Psoas muscle (tissue), 8 donors: ENCODE data around the gene B3GAT1. TPM values are rescaled to one million over a fixed set of nuclear protein-coding genes. Genes with fewer than 3 reads are reported as not detected.

Experiments used
- ATAC-seq, 4 donors: fragments of 200-7000 bp; cut with Tn5 transposase; one replicate each; pipeline ENCODE4 v1.9.1; 2020; ENCODE audit warnings: moderate library complexity in 3 of 4, mild to moderate bottlenecking in 2 of 4
- DNase-seq, 2 donors: peaks; one replicate each; pipeline ENCODE4 v3.0.0-alpha.2; 2020
- H3K27ac ChIP-seq: fragments of 200-600 bp; one replicate; pipeline ENCODE4 v1.8.0; 2022
- H3K27me3 ChIP-seq, 3 donors: fragments of 200-600 bp in 1 of 3; one replicate each; pipeline versions ENCODE4 v1.6.1 to v1.8.0; 2013 to 2022; ENCODE audit warnings: low read length in 2 of 3, mild to moderate bottlenecking in 2 of 3, moderate library complexity in 1 of 3; ENCODE audit not compliant: insufficient read depth in 3 of 3
- H3K36me3 ChIP-seq, 2 donors: fragments of 200-600 bp in 1 of 2; one replicate each; pipeline versions ENCODE4 v1.6.1 to v1.8.0; 2013 to 2022; ENCODE audit warnings: low read depth in 1 of 2, mild to moderate bottlenecking in 1 of 2, moderate library complexity in 1 of 2; ENCODE audit not compliant: insufficient read depth in 1 of 2
- H3K4me1 ChIP-seq: fragments of 200-600 bp; one replicate; pipeline ENCODE4 v1.8.0; 2022
- H3K4me3 ChIP-seq: fragments of 200-600 bp; one replicate; pipeline ENCODE4 v1.8.0; 2022; ENCODE audit warnings: mild to moderate bottlenecking
- H3K9me3 ChIP-seq: fragments of 200-600 bp; one replicate; pipeline ENCODE4 v1.8.0; 2022
- WGBS, 3 donors: extraction: QIAGEN DNeasy Blood & Tissue Kit; methylation state at CpG; one replicate each; pipeline versions ENCODE4 v1.1.6 to v1.1.7; 2013; 5-methylcytosine and 5-hydroxymethylcytosine counted together
- intact Hi-C, 2 donors: fragments of 100-400 bp; cut with DNase I; formaldehyde crosslinking; loops; one replicate each; pipeline versions ENCODE4 v1.11.0 to v1.14.2; 2022
- polyA plus RNA-seq, 3 donors: library from polyadenylated mRNA; stranded (reverse); fragments of 200-250 nt; gene quantifications; one replicate each; pipeline ENCODE4 v1.2.3, GENCODE V29; 2013
- total RNA-seq, 4 donors: library from RNA; stranded (reverse); fragmentation: NEBNext Ultra II Directional in 2 of 4; extraction: Animal tissue kit (Norgen Biotek cat#: 25700) in 2 of 4; gene quantifications; one replicate each; pipeline versions ENCODE4 v1.2.1 to v1.2.4, GENCODE V29; 2021 to 2023
- TF ChIP-seq, protein P1 (sequence below): fragments of 200-600 bp; IDR thresholded peaks from one replicate; pipeline ENCODE4 v1.8.0; 2022; ENCODE audit warnings: antibody characterized with exemption
- donor health status: healthy with polysubstance abuse.
- donor health status: DM: no; HTN: no; CAD: no; lungs with moderate emphysema.
- donor health status: Bipolar disorder and iron deficiency.
- donor health status: healthy.
- donor health status: DM: yes; HTN: yes; CAD: no.
- donor health status: DM: no; HTN: no; CAD: no.
- donor health status: DM: no; HTN: no; CAD: no.
- donor health status: DM: yes; HTN: yes; CAD: no.

The B3GAT1 gene
- total and polyA plus RNA-seq, 7 donors: 0.01 to 0.13 (median 0.06) TPM; not detected in 3

DNA sequence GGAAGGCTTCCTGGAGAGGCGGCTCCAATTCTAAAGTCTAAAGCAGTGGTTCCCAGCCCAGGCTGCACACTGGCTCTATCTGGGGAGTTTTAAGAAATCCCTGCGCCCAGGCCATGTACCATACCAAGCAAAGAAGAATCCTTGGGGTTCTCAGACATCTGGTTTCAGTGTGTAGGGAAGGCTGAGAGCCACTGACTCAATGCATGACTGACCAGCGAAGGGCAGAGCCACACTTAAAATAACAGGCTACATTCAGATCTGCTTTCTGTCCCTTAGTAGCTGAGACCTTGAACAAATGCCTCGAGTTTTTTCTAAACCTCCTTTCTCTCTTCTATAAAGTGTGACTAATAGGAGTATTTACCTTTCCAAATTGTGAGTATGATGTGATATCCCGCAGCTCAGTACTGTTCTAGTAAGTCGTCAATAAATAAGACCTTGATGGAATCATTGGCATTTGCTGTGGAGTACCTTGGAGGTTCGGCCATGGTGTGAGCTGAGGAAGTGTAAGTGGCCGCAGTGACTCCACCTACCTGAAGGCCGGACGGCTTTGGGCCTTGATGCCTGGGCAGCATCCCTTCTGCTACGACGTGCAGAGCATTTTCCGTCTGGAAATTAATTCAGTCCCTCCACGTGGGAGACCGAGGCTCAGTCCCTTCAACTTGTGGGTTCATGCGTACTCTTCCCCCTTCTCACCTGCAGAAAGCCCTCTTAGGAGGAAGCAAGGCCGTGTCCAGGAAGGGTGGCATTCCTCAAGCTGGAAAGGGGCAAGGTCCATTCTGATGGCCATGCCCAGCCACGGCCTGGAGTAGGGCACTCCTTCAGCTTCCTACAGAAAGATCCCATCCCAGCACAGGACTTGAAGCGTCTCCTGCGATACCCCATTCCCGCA is 55.1 kb downstream of the B3GAT1 start:
- intact Hi-C loops: no loop called here
- 91 to 92% (median 91%) methylated on average over 21 of the region's 21 CpGs for WGBS, 3 donors
- Histone ChIP-seq H3K4me3 (no peak overlapping the region), H3K9me3 (peaks cover 3% of the 10 kb centered on the region), H3K27me3 (peaks cover 0 to 2% (median 0%) of the 10 kb centered on the region in 3 donors), H3K36me3 (no peaks in the 10 kb centered on the region), H3K4me1 (no peaks in the 10 kb centered on the region), H3K27ac (no peak overlapping the region)
- TF ChIP-seq, protein P1, sequence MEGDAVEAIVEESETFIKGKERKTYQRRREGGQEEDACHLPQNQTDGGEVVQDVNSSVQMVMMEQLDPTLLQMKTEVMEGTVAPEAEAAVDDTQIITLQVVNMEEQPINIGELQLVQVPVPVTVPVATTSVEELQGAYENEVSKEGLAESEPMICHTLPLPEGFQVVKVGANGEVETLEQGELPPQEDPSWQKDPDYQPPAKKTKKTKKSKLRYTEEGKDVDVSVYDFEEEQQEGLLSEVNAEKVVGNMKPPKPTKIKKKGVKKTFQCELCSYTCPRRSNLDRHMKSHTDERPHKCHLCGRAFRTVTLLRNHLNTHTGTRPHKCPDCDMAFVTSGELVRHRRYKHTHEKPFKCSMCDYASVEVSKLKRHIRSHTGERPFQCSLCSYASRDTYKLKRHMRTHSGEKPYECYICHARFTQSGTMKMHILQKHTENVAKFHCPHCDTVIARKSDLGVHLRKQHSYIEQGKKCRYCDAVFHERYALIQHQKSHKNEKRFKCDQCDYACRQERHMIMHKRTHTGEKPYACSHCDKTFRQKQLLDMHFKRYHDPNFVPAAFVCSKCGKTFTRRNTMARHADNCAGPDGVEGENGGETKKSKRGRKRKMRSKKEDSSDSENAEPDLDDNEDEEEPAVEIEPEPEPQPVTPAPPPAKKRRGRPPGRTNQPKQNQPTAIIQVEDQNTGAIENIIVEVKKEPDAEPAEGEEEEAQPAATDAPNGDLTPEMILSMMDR: no peak
- ATAC-seq (no peak), DNase-seq (peak in 1 of 2 donors; percentile 28)

DNA sequence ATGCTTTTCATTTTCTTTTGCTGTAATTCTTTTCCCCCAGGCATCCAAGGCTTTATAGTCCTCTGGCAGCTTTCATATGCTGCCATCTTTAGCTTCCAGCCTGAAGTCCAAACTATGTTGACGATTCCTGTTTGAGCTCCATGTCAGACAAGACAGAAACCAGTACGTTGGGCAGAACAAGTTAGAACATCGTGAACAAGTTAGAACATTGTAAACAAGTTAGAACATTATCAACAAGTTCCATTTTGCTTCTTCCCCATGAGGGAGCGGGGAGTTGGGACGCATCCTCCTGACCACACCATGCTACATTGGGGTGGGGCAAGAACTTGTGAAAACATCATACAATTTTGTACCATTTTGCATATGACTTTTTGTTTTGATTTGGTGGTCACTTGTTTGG is 56.4 kb downstream of the B3GAT1 start:
- TF ChIP-seq, protein P1: no peak
- no peaks in the 10 kb centered on the region for H3K36me3 ChIP-seq
- H3K27ac ChIP-seq: no peak overlapping the region
- ATAC-seq: no peak
- WGBS, 3 donors: 87 to 94% (median 90%) methylated on average over 5 of the region's 5 CpGs
- H3K9me3 ChIP-seq: peaks cover 3% of the 10 kb centered on the region
- DNase-seq: no peak
- H3K4me1 ChIP-seq: no peaks in the 10 kb centered on the region
- peaks cover 0 to 2% (median 0%) of the 10 kb centered on the region in 3 donors for H3K27me3 ChIP-seq
- intact Hi-C loops: no loop called here
- no peak overlapping the region for H3K4me3 ChIP-seq

DNA sequence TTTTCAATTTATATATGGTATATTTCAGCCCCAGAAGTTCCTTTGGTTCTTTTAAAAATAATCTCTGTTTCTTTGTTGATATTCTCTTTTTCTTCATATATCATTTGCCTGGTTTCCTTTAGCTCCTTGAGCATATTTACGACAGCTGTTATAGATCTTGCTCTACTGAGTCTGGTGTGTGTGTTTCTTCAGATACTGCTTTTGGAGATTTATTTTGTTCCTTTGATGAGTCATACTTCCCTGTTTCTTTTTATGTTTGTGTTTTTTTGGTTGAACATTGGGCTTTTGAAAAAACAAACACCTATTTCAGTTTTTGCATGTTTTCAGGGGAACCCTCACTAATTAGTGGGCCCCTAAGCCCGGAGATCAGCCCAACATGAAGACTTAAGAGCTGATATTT is 56.9 kb downstream of the B3GAT1 start:
- no peak overlapping the region for H3K27ac ChIP-seq
- ATAC-seq (no peak), DNase-seq (no peak)
- intact Hi-C loops: no loop called here
- no peak overlapping the region for H3K4me3 ChIP-seq
- H3K4me1 ChIP-seq: no peaks in the 10 kb centered on the region
- 69 to 76% (median 72%) methylated on average over 2 of the region's 2 CpGs for WGBS, 3 donors
- H3K9me3 ChIP-seq: peaks cover 3% of the 10 kb centered on the region
- peaks cover 0 to 2% (median 0%) of the 10 kb centered on the region in 3 donors for H3K27me3 ChIP-seq
- TF ChIP-seq, protein P1: no peak
- no peaks in the 10 kb centered on the region for H3K36me3 ChIP-seq

DNA sequence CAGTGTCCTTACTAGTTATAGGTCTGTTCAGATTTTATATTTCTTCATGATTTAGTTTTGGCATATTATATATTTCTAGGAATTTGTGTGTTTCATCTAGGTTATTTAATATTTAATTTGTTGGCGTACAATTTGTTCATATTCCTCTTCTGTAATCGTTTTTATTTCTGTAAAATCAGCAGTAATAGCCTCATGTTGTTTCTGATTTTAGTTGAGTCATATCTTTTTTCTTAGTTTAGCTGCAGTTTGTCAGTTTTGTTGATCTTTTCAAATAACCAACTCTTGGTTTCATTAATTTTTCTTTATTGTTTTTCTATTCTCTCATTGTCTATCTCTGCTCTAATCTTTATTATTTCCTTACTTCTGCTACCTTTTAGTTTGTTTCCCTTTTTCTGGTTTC is 59.9 kb downstream of the B3GAT1 start:
- ATAC-seq: no peak
- no peaks in the 10 kb centered on the region for H3K4me1 ChIP-seq

More for the DNA sequence above, 59.9 kb downstream of the B3GAT1 start:
- Histone ChIP-seq H3K27me3 (peaks cover 0 to 2% (median 0%) of the 10 kb centered on the region in 3 donors), H3K27ac (no peak overlapping the region), H3K9me3 (peaks cover 3% of the 10 kb centered on the region), H3K4me3 (no peak overlapping the region), H3K36me3 (no peaks in the 10 kb centered on the region)
- DNase-seq: no peak
- intact Hi-C loops: no loop called here
- 83 to 86% (median 85%) methylated on average over 2 of the region's 2 CpGs for WGBS, 3 donors
- TF ChIP-seq, protein P1: no peak
